ENCODE measurements around the gene SLC16A7. TPM values are rescaled to one million over a fixed set of nuclear protein-coding genes. Genes with fewer than 3 reads are reported as not detected.

The SLC16A7 gene
- total RNA-seq, 1 donor = 170 TPM

- no peak overlapping the region for H3K4me3 ChIP-seq (ENCODE audit: low read depth, low read length)
- TF ChIP-seq CTCF (IDR thresholded peaks at IDR 0.05; ENCODE audit: insufficient read depth, low read length) = no peak
- DNase-seq (ENCODE audit: low read depth) = no peak
These were observed 121.6 kb downstream of the SLC16A7 start for GRCh38 chr12:59717436-59717835.

- TF ChIP-seq CTCF (IDR thresholded peaks at IDR 0.05; ENCODE audit: insufficient read depth, low read length) = no peak
- H3K4me3 ChIP-seq (ENCODE audit: low read depth, low read length) = no peak overlapping the region
- no peak for DNase-seq (ENCODE audit: low read depth)
These were observed 123.9 kb downstream of the SLC16A7 start for GRCh38 chr12:59719701-59720100.

GRCh38 chr12:59723520-59723919 lies 127.7 kb downstream of the SLC16A7 start:
- DNase-seq (ENCODE audit: low read depth) = no peak

GRCh38 chr12:59724011-59724695 lies 128.3 kb downstream of the SLC16A7 start:
- no peak overlapping the region for H3K4me3 ChIP-seq (ENCODE audit: low read depth, low read length)
- DNase-seq (ENCODE audit: low read depth) = no peak

More at GRCh38 chr12:59723520-59723919, 127.7 kb downstream of the SLC16A7 start:
- TF ChIP-seq CTCF (IDR thresholded peaks at IDR 0.05; ENCODE audit: insufficient read depth, low read length) = no peak
- H3K4me3 ChIP-seq (ENCODE audit: low read depth, low read length) = no peak overlapping the region

GRCh38 chr12:59733200-59733599 lies 137.4 kb downstream of the SLC16A7 start:
- TF ChIP-seq CTCF (IDR thresholded peaks at IDR 0.05; ENCODE audit: insufficient read depth, low read length) = no peak
- no peak overlapping the region for H3K4me3 ChIP-seq (ENCODE audit: low read depth, low read length)
- no peak for DNase-seq (ENCODE audit: low read depth)

More at GRCh38 chr12:59724011-59724695, 128.3 kb downstream of the SLC16A7 start:
- TF ChIP-seq CTCF (IDR thresholded peaks at IDR 0.05; ENCODE audit: insufficient read depth, low read length) = no peak

GRCh38 chr12:59734371-59734770 lies 138.5 kb downstream of the SLC16A7 start:
- DNase-seq (ENCODE audit: low read depth) = no peak
- TF ChIP-seq CTCF (IDR thresholded peaks at IDR 0.05; ENCODE audit: insufficient read depth, low read length) = no peak
- no peak overlapping the region for H3K4me3 ChIP-seq (ENCODE audit: low read depth, low read length)

- no peak overlapping the region for H3K4me3 ChIP-seq (ENCODE audit: low read depth, low read length)
- DNase-seq (ENCODE audit: low read depth) = no peak
- TF ChIP-seq CTCF (IDR thresholded peaks at IDR 0.05; ENCODE audit: insufficient read depth, low read length) = no peak
These were observed 139.4 kb downstream of the SLC16A7 start for GRCh38 chr12:59735231-59735630.

All from fibroblast of the aortic adventitia (primary cell).